TTC549 (cell line): ENCODE measurements around the gene TAL1.

Experiments used
- FAIRE-seq: peaks from 2 replicates; lab custom pipeline; 2012; peaks lifted over from hg19 to GRCh38; lab: Jason Lieb, UNC

Gene TAL1

GRCh38 chr1:47229031-47229885 lies 2.8 kb downstream of the TAL1 start:
- FAIRE-seq = no peak

GRCh38 chr1:47228644-47229030 lies 3.4 kb downstream of the TAL1 start:
- no peak for FAIRE-seq

GRCh38 chr1:47227341-47228232 lies 4.4 kb downstream of the TAL1 start:
- FAIRE-seq = no peak

- no peak for FAIRE-seq
These were observed 5.2 kb downstream of the TAL1 start for GRCh38 chr1:47226839-47227215.

- FAIRE-seq = no peak
These were observed 5.7 kb downstream of the TAL1 start for GRCh38 chr1:47226121-47226838.

GRCh38 chr1:47225430-47226100 lies 6.5 kb downstream of the TAL1 start:
- no peak for FAIRE-seq

- no peak for FAIRE-seq
These were observed 7.2 kb downstream of the TAL1 start for GRCh38 chr1:47224676-47225399.

- FAIRE-seq = no peak
These were observed 7.9 kb downstream of the TAL1 start for GRCh38 chr1:47223921-47224675.

GRCh38 chr1:47223174-47223920 lies 8.7 kb downstream of the TAL1 start:
- FAIRE-seq = no peak

- no peak for FAIRE-seq
These were observed 9.5 kb downstream of the TAL1 start for GRCh38 chr1:47222476-47222875.

GRCh38 chr1:47219590-47220220 lies 12.3 kb downstream of the TAL1 start:
- no peak for FAIRE-seq

- FAIRE-seq = no peak
These were observed 13.0 kb downstream of the TAL1 start for GRCh38 chr1:47219001-47219400.

- FAIRE-seq = no peak
These were observed 15.6 kb downstream of the TAL1 start for GRCh38 chr1:47216278-47217059.

GRCh38 chr1:47215713-47216112 lies 16.3 kb downstream of the TAL1 start:
- no peak for FAIRE-seq

- FAIRE-seq = no peak
These were observed 17.5 kb downstream of the TAL1 start for GRCh38 chr1:47214549-47214948.

GRCh38 chr1:47213230-47213963 lies 18.6 kb downstream of the TAL1 start:
- FAIRE-seq = no peak

- FAIRE-seq = no peak
These were observed 19.3 kb downstream of the TAL1 start for GRCh38 chr1:47212636-47213229.
